ENCODE results near the gene CAVIN3. TPM values are rescaled to one million over a fixed set of nuclear protein-coding genes. Genes with fewer than 3 reads are reported as not detected.

The CAVIN3 gene
- total and polyA plus RNA-seq, 2 experiments from 2014 or later: 33.2 to 34.2 TPM

- TF ChIP-seq POLR2AphosphoS5 (IDR thresholded peaks at IDR 0.05; ENCODE audit: low read depth): no peak
- TF ChIP-seq NANOG (IDR thresholded peaks at IDR 0.05; ENCODE audit: borderline replicate concordance): no peak
- Mint-ChIP-seq H3K27me3 (ENCODE audit: insufficient read depth, low read depth, poor library complexity) (peaks cover 6% of the 10 kb centered on the region), H3K9me3 (no peaks in the 10 kb centered on the region), H3K36me3 (ENCODE audit: low read depth) (no peaks in the 10 kb centered on the region), H3K27ac (no peak overlapping the region), H3K4me3 (no peak overlapping the region), H3K4me1 (peaks cover 7% of the 10 kb centered on the region)
- ATAC-seq (no peak), DNase-seq (ENCODE audit: low spot score) (no peak)
- Histone ChIP-seq H3K27me3 (ENCODE audit: insufficient read depth) (no peaks in the 10 kb centered on the region), H3K79me2 (replicated peaks; ENCODE audit: insufficient read depth) (no peaks in the 10 kb centered on the region), H3K36me3 (ENCODE audit: insufficient read depth) (no peaks in the 10 kb centered on the region), H3K4me2 (no peak overlapping the region), H3K4me1 (ENCODE audit: insufficient read depth) (no peaks in the 10 kb centered on the region), H3F3A (replicated peaks; ENCODE audit: low read depth) (no peaks in the 10 kb centered on the region), H2AFZ (no peak overlapping the region), H3K27ac (ENCODE audit: low read depth) (no peak overlapping the region), H3K9me2 (ENCODE audit: insufficient read depth) (0 out of 2 replicates have a peak, but pooled peaks cover 3% of the 10 kb centered on the region), H3K4me3 (no peak overlapping the region), H4K20me1 (replicated peaks; ENCODE audit: insufficient read depth) (no peaks in the 10 kb centered on the region)
Measured at GRCh38 chr11:6354651-6355485, 34.6 kb upstream of the CAVIN3 start.

- H3K4me3 ChIP-seq: no peak overlapping the region
- peak; percentile 97 for DNase-seq (ENCODE audit: low spot score)
- H3K9me2 ChIP-seq (ENCODE audit: insufficient read depth): 0 out of 2 replicates have a peak, but pooled peaks cover 3% of the 10 kb centered on the region
- no peaks in the 10 kb centered on the region for H3K27me3 ChIP-seq (ENCODE audit: insufficient read depth)
- H3K27me3 Mint-ChIP-seq (ENCODE audit: insufficient read depth, low read depth, poor library complexity): peaks cover 6% of the 10 kb centered on the region
- peak; percentile 100 for ATAC-seq
- no peaks in the 10 kb centered on the region for H3K79me2 ChIP-seq (replicated peaks; ENCODE audit: insufficient read depth)
- H3K4me1 ChIP-seq (ENCODE audit: insufficient read depth): no peaks in the 10 kb centered on the region
- H3K36me3 ChIP-seq (ENCODE audit: insufficient read depth): no peaks in the 10 kb centered on the region
- no peaks in the 10 kb centered on the region for H4K20me1 ChIP-seq (replicated peaks; ENCODE audit: insufficient read depth)
- H3K4me2 ChIP-seq: no peak overlapping the region
- H3K36me3 Mint-ChIP-seq (ENCODE audit: low read depth): no peaks in the 10 kb centered on the region
- H3K27ac ChIP-seq (ENCODE audit: low read depth): no peak overlapping the region
- peaks cover 7% of the 10 kb centered on the region for H3K4me1 Mint-ChIP-seq
- no peak overlapping the region for H3K27ac Mint-ChIP-seq
- H3F3A ChIP-seq (replicated peaks; ENCODE audit: low read depth): no peaks in the 10 kb centered on the region
- no peak overlapping the region for H2AFZ ChIP-seq
- H3K9me3 Mint-ChIP-seq: no peaks in the 10 kb centered on the region
- H3K4me3 Mint-ChIP-seq: no peak overlapping the region
- TF ChIP-seq POLR2AphosphoS5 (IDR thresholded peaks at IDR 0.05; ENCODE audit: low read depth) (no peak), ZNF114 (CRISPR knock-in tag; IDR thresholded peaks at IDR 0.05) (0 out of 2 replicates have a peak, but pooled peaks have one; percentile 60), STAT1 (IDR thresholded peaks at IDR 0.05; ENCODE audit: unreplicated experiment) (no peak), EZH2phosphoT487 (IDR thresholded peaks at IDR 0.05; ENCODE audit: unreplicated experiment) (no peak), ETS1 (IDR thresholded peaks at IDR 0.05) (no peak), CREB1 (CRISPR knock-in tag; IDR thresholded peaks at IDR 0.05; ENCODE audit: low read depth) (no peak), CTCF (conservative IDR thresholded peaks at IDR 0.05; ENCODE audit: low read depth in 2 of 2) (peak; percentile 97 to 98), ZNF331 (CRISPR knock-in tag; IDR thresholded peaks at IDR 0.05; ENCODE audit: low read depth) (0 out of 2 replicates have a peak, but pooled peaks have one; percentile 14), EZH2 (IDR thresholded peaks at IDR 0.05; ENCODE audit: low read depth, unreplicated experiment) (no peak), JUNB (IDR thresholded peaks at IDR 0.05; ENCODE audit: unreplicated experiment) (no peak), NANOG (IDR thresholded peaks at IDR 0.05; ENCODE audit: borderline replicate concordance) (no peak)
Measured at GRCh38 chr11:6353367-6353987, 33.2 kb upstream of the CAVIN3 start.
